Stomach (tissue), 9 donors: ENCODE measurements around the gene ARID5B. TPM values are rescaled to one million over a fixed set of nuclear protein-coding genes. Genes with fewer than 3 reads are reported as not detected.

Experiments used
- DNase-seq, 2 donors: peaks; one replicate each; pipeline versions ENCODE4 v3.0.0 to v3.0.0-alpha.2; 2013 to 2019
- H3K27ac ChIP-seq, 5 donors: fragments of 200-600 bp in 4 of 5; sonication (generic) in 4 of 5; one replicate each; pipeline ENCODE4 v1.5.1; 2013 to 2019; ENCODE audit warnings: mild to moderate bottlenecking in 1 of 5, moderate library complexity in 1 of 5
- H3K27me3 ChIP-seq, 3 donors: fragments of 200-600 bp; sonication (generic); one replicate each; pipeline ENCODE4 v1.5.1; 2017 to 2019; ENCODE audit warnings: mixed run types in 1 of 3
- H3K36me3 ChIP-seq, 4 donors: fragments of 200-600 bp; sonication (generic); 1 replicate in 3 of 4; 2 replicates in 1 of 4; pipeline ENCODE4 v1.5.1; 2016 to 2019
- H3K4me1 ChIP-seq, 4 donors: fragments of 200-600 bp; sonication (generic); one replicate each; pipeline ENCODE4 v1.5.1; 2016 to 2019
- H3K4me3 ChIP-seq, 4 donors: fragments of 200-600 bp; sonication (generic) in 3 of 4; one replicate each; pipeline ENCODE4 v1.5.1; 2016 to 2019; ENCODE audit warnings: mild to moderate bottlenecking in 1 of 4
- H3K9me3 ChIP-seq, 4 donors: fragments of 200-600 bp; sonication (generic); one replicate each; pipeline ENCODE4 v1.5.1; 2016 to 2019
- CTCF ChIP-seq, 7 experiments: fragments of 450-650 bp in 4 of 7; fragments of 200-600 bp in 3 of 7; sonication (generic) in 3 of 7; IDR thresholded peaks; one replicate each; pipeline ENCODE4 v1.5.1; 2016 to 2019; ENCODE audit warnings: antibody characterized with exemption in 7 of 7, control low read depth in 2 of 7, mild to moderate bottlenecking in 1 of 7
- EP300 ChIP-seq: sonication (generic); formaldehyde crosslinking; IDR thresholded peaks from one replicate; pipeline ENCODE4 v1.6.1; 2017; ENCODE audit warnings: antibody characterized with exemption
- POLR2A ChIP-seq, 4 donors: fragments of 450-650 bp; IDR thresholded peaks; one replicate each; pipeline ENCODE4 v1.6.1; 2016; ENCODE audit warnings: antibody characterized with exemption in 4 of 4, control low read depth in 2 of 4, mild to moderate bottlenecking in 1 of 4, moderate library complexity in 1 of 4
- POLR2AphosphoS5 ChIP-seq, 3 donors: sonication (generic); formaldehyde crosslinking; IDR thresholded peaks; one replicate each; pipeline ENCODE4 v1.6.1; 2016; ENCODE audit warnings: antibody characterized with exemption in 3 of 3
- WGBS, 5 donors: extraction: QIAGEN DNeasy Blood & Tissue Kit in 3 of 5; methylation state at CpG; one replicate each; pipeline versions ENCODE4 v1.1.5 to v1.1.7; 2013 to 2018; 5-methylcytosine and 5-hydroxymethylcytosine counted together
- intact Hi-C: fragments of 100-400 bp; cut with DNase I; formaldehyde crosslinking; loops from one replicate; pipeline ENCODE4 v1.15.1; 2023; ENCODE audit warnings: low total_unique reads
- polyA plus RNA-seq, 3 donors: library from polyadenylated mRNA; stranded (reverse); fragments of 200-250 nt; gene quantifications; one replicate each; pipeline ENCODE4 v1.2.3, GENCODE V29; 2013
- total RNA-seq, 5 donors: library from RNA; depleted of rRNA; stranded (reverse); fragments of >200 nt; gene quantifications; one replicate each; pipeline versions ENCODE4 v1.1.0 to v1.2.3, GENCODE V29; 2014 to 2016
- donor health status: healthy with polysubstance abuse.
- donor health status: Bipolar disorder and iron deficiency.
- donor health status: healthy.

The ARID5B gene
- total and polyA plus RNA-seq, 8 donors: 5.4 to 64.2 (median 11.9) TPM

- 85 to 93% (median 92%) methylated on average over 7 of the region's 7 CpGs for WGBS, 5 donors
- DNase-seq: no peak
- Histone ChIP-seq H3K4me3 (no peak overlapping the region), H3K27ac (no peak overlapping the region), H3K36me3 (peaks cover 0 to 12% (median 8%) of the 10 kb centered on the region in 4 donors), H3K27me3 (no peaks in the 10 kb centered on the region), H3K4me1 (peaks cover 0 to 27% (median 19%) of the 10 kb centered on the region in 4 donors), H3K9me3 (no peaks in the 10 kb centered on the region)
- TF ChIP-seq EP300 (no peak), POLR2A (IDR thresholded peaks at IDR 0.05) (no peak), CTCF (IDR thresholded peaks at IDR 0.05) (no peak), POLR2AphosphoS5 (IDR thresholded peaks at IDR 0.05) (no peak)
- intact Hi-C loops: no loop called here
Observed at GRCh38 chr10:62000726-62001125, 99.2 kb downstream of the ARID5B start.

- H3K4me1 ChIP-seq: peaks cover 0 to 23% (median 20%) of the 10 kb centered on the region in 4 donors
- intact Hi-C loops: no loop called here
- DNase-seq: no peak
- H3K9me3 ChIP-seq: no peaks in the 10 kb centered on the region
- H3K36me3 ChIP-seq: peaks cover 0 to 12% (median 8%) of the 10 kb centered on the region in 4 donors
- WGBS, 5 donors: 74 to 84% (median 79%) methylated on average over 5 of the region's 5 CpGs
- no peak overlapping the region for H3K4me3 ChIP-seq
- H3K27ac ChIP-seq: no peak overlapping the region
- TF ChIP-seq CTCF (IDR thresholded peaks at IDR 0.05) (no peak), EP300 (no peak), POLR2A (IDR thresholded peaks at IDR 0.05) (no peak), POLR2AphosphoS5 (IDR thresholded peaks at IDR 0.05) (no peak)
- no peaks in the 10 kb centered on the region for H3K27me3 ChIP-seq
Observed at GRCh38 chr10:62001898-62002297, 100.4 kb downstream of the ARID5B start.

- no peak for DNase-seq
- Histone ChIP-seq H3K27me3 (no peaks in the 10 kb centered on the region), H3K27ac (no peak overlapping the region), H3K36me3 (peaks cover 0 to 12% (median 8%) of the 10 kb centered on the region in 4 donors), H3K4me3 (no peak overlapping the region), H3K9me3 (no peaks in the 10 kb centered on the region), H3K4me1 (peaks cover 0 to 23% (median 20%) of the 10 kb centered on the region in 4 donors)
- TF ChIP-seq CTCF (IDR thresholded peaks at IDR 0.05): no peak
- no peak for TF ChIP-seq POLR2AphosphoS5 (IDR thresholded peaks at IDR 0.05)
- no peak for TF ChIP-seq EP300
- TF ChIP-seq POLR2A (IDR thresholded peaks at IDR 0.05): no peak
- intact Hi-C loops: no loop called here
- 55 to 74% (median 66%) methylated on average over 3 of the region's 3 CpGs for WGBS, 5 donors
Observed at GRCh38 chr10:62002753-62003152, 101.3 kb downstream of the ARID5B start.

- intact Hi-C loops: no loop called here
- H3K27ac ChIP-seq: peak overlapping the region in 1 of 5 donors; percentile 2
Observed at GRCh38 chr10:62004042-62004441, 102.5 kb downstream of the ARID5B start.

More at GRCh38 chr10:62004042-62004441, 102.5 kb downstream of the ARID5B start:
- WGBS, 5 donors: 50 to 63% (median 60%) methylated on average over 3 of the region's 3 CpGs
- no peak for DNase-seq
- peaks cover 0 to 12% (median 8%) of the 10 kb centered on the region in 4 donors for H3K36me3 ChIP-seq
- no peaks in the 10 kb centered on the region for H3K9me3 ChIP-seq
- TF ChIP-seq POLR2AphosphoS5 (IDR thresholded peaks at IDR 0.05) (no peak), EP300 (no peak), CTCF (IDR thresholded peaks at IDR 0.05) (no peak), POLR2A (IDR thresholded peaks at IDR 0.05) (no peak)
- peaks cover 0 to 23% (median 20%) of the 10 kb centered on the region in 4 donors for H3K4me1 ChIP-seq
- no peaks in the 10 kb centered on the region for H3K27me3 ChIP-seq
- H3K4me3 ChIP-seq: no peak overlapping the region
